NCI-H510A (cell line): Measurements from ENCODE around the gene SLC52A3.
A peak's percentile ranks its signal among the peaks of the same experiment; 100 is the strongest.
"Not testable (repeated sequence)": the region's sequence is repeated elsewhere in the genome, so short reads cannot be mapped to it uniquely, and the experiment has no call there.

Experiments used
- DNase-seq: peaks from one replicate; lab custom pipeline; 2025; lab: John Stamatoyannopoulos, UW

SLC52A3 gene

GRCh38 chr20:728256-728944 is 39.9 kb downstream of the SLC52A3 start:
- DNase-seq, result peak; percentile 29

DNA sequence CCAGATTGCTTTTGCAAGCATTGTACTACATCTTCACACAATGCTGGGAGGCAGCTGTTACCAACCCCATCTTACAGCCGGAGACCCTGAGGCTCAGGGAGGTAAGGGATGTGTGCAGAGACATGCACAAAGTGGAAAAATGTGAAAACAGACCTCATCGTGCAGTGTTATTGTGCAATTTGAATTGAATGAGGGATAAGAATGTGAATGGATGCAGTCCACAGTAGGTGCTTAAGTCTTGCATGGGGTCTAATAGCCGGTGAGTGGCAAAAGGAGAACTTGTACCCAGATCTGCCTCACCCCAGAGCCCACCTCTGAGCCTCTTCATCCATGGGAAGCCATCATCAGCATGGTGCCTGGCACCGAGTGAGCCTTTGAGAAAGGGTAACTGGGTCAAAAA is 42.1 kb downstream of the SLC52A3 start:
- DNase-seq, result no peak

- DNase-seq, result no peak
Observed at GRCh38 chr20:725491-725890, 42.8 kb downstream of the SLC52A3 start.

DNA sequence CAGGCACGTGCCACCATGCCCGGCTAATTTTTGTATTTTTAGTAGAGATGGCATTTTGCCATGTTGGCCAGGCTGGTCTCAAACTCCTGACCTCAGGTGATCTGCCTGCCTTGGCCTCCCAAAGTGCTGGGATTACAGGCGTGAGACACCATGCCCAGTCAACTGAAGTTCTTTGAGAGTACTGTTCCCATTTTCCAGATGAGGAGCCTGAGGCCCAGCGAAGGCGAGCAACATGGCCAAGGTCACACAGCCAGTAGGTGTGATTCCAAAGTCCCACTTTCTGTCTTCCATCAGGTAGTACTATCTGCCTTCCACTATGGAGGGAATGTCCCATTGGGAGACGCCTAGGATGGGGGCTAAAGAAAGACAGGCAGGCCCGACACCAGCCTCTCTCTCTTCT is 43.5 kb downstream of the SLC52A3 start:
- DNase-seq, result not testable (repeated sequence)

DNA sequence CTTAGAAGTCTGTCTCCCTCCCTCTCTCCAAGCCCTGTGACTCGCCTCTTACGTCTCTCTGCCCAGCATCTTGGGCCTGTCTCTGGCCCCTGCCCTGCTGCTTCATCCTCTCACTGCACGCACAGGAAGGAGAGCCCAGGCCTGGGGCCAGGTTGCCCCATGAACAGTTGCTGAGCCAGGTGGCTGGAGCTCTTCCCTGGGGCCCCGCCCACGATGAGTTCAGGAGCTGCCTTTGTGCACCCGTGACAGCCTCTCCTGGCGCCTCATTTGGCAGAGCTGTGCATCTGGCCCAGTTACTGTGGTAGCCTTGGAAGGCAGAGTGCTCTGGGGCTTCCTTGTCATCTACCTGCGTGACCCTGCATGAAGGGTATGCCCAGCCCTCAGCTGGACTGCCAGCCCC is 44.5 kb downstream of the SLC52A3 start:
- DNase-seq, result no peak

DNA sequence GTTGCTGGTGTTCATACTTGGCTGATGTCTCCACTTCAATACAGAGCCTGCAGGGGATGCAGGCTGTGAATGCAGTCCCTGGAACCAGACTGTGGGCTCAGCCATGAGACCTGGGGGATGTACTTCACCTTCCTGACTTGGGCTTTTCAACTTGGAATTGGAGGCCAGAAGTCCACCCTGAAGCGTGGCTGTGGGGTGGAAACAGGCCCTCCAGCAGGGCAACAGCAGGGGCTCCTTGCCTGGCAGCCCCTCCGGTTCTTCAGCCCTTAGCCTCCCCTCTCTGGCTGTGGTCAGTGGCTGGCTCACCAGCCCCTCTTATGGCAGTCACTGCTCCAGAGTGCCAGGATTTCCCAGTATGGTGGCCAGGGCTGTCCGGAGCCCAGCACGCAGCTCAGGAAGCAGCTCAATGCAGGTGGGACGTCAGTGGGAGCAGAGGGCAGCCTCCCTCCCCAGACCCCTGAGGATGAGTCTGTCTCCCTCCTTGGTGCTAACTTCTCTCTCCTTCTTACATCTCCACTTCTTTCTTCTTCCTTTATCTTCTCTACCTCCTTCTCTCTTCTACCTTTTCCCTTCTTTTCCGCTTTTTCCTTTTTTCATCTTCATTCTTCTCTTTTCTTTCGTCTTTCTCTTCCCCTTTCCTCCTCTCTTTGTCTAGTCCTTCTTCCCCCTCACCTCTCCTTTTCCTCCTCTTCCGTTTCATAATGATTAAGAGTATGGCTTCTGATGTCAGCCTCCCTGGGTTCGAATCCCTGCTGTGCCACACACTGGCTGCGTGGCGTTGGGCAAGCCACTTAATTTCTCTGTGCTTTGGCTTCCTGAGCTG is 45.3 kb downstream of the SLC52A3 start:
- no peak for DNase-seq

GRCh38 chr20:721876-722275 is 46.4 kb downstream of the SLC52A3 start:
- DNase-seq, result no peak

DNA sequence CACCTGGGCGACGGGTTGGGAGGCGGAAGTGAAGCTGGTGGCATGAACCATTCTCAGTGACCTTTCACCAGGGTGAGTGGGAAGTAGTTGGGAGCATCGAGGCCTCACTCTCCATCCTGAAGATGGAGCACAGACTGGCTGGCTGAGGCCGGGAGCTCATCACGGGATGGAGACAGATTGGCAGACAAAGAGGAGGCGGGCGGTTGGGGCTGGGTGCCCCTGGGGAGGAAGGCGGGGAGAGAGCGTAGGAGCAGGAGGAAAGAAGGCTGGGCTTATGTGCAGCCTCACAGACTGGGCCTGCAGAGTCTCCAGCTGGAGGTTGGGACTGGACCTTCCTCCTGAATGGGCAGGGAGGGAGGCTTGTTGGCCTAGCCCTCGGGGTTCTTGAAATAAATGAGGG is 48.5 kb downstream of the SLC52A3 start:
- DNase-seq, result no peak

- no peak for DNase-seq
Observed at GRCh38 chr20:719068-719467, 49.2 kb downstream of the SLC52A3 start.

- no peak for DNase-seq
Observed at GRCh38 chr20:717832-718231, 50.5 kb downstream of the SLC52A3 start.

- no peak for DNase-seq
Observed at GRCh38 chr20:717271-717670, 51.0 kb downstream of the SLC52A3 start.

DNA sequence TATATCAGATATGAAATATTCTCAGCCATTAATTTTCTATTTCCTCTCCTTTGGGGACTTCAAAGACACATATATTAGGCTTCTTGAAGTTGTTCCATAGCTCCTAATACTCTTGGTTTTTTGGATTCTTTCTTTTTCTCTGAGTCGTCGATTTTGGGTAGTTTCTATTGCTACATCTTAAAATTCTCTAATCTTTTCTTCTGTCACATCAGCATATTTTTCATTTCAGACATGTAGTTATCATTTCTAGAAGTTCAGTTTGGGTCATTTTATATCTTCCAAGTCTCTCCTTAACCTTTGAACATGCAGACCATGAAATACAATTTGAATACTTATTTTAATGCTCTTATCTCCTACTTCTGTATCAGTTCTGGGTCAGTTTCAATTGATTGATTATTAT is 53.8 kb downstream of the SLC52A3 start:
- no peak for DNase-seq

DNA sequence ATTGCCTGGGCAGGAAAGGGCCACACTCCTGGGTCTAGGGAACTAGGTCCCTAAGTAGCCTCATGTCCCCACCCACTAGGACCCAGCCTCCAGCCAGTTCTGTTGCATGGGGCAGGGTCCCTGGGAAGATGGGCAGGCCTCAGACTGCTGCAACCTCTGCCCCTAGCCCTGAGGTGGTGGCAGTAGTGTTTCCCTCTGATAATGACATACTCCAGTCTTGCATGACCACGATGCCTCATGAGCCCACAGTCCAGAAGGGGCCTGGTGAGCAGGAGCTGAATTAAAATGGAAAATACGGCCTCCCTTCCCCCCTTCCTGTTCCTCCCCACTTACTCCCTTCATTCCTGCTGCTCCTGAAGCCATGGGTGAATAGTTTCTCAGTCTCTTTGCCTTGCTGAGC is 56.7 kb downstream of the SLC52A3 start:
- no peak for DNase-seq

- no peak for DNase-seq
Observed at GRCh38 chr20:710780-711450, 57.4 kb downstream of the SLC52A3 start.
